Measurements from ENCODE around the gene SLC10A2.

The SLC10A2 gene

DNA sequence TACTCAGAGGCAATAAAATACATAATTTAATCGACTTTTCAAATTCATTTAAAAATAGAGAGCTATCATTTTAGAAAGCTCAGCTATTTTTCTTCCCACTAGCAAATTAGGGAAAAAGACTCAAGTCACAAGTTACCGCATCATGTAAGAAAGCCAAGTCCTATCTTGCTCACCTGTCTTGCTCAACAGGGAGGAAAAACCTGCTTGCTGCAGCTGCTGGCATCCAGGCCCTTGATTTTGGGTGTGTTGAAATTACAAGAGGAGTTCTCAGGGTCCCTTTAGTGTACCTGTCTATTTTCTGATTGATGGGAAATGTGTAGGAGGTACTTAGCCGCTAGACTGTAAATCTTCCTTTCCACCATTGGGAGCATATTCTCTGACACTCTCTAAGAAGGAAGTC is 22.2 kb downstream of the SLC10A2 start:
- no peak for DNase-seq

DNA sequence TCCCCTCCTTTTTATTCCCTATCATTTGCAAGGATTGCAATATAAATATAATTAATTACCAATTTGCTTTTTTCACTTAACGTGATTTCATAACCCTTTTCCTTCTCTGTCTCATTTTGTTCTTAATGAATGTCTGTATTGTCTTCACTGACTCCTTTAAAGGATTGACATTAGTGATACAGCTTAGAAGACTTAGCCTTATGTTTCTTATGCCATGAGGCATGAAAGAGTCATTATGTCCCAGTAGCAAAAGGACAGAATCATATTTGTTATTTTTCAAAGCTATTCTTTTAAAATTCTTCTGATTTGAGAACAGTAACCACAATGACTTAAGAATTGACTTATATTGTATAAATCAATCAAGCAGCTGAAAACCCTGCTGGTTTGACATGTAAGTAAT is 26.2 kb downstream of the SLC10A2 start:
- DNase-seq, result no peak

DNA sequence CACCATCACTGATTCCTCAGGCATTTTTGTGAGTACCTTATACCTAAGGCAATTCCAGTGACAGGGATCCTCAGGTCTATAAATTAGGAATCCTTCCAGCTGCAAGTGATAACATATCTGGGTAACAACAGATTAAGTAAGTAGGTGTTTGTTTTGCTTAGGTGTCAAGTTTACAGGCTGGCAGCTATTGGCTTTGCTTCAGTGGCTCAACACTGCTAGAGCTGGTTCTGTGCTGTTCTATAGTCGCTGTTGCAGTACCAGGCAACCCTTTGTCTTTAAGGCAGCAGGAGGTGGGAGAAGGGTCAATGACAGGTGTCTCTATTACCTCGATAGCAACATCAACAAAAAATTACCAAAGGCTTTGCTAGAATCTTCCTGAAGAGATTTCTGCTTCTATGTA is 27.0 kb downstream of the SLC10A2 start:
- DNase-seq, result no peak

DNA sequence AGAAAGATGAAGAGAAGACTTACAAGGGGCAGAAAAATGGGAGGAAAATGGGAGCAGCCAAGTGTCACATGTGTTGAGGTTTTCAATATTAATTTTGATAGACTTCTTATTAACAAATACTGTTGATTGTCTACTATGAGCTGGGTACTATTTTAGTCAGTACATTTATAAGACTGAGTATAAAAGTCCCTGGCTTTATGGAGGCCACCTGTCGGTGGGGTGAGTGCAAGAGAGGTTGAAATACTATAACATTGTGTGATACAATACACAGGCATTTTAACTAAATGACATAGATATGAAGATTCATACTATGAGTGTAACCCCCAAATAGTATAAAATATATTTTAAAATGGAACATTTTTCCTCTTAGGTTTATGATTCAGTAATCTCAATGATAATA is 29.9 kb downstream of the SLC10A2 start:
- DNase-seq, result no peak

DNA sequence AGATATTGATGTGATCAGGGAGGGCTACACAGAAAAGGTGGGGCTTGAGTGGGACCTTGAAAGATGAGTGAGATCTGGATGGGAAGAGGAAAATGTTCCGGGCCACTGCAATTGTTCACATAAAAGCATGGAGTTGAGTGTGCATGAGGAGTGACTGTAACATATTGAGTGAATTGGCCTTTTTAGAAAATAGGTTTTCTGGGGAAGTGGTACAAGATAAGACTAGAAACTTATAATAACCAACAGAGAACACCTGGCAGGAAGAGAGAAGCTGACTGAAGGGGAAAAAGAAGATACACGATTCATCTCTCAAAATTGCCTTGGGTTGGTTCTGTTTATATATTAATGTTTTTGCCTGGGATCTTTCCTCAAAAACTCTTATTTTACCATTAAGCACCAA is 32.2 kb downstream of the SLC10A2 start:
- no peak for DNase-seq

DNA sequence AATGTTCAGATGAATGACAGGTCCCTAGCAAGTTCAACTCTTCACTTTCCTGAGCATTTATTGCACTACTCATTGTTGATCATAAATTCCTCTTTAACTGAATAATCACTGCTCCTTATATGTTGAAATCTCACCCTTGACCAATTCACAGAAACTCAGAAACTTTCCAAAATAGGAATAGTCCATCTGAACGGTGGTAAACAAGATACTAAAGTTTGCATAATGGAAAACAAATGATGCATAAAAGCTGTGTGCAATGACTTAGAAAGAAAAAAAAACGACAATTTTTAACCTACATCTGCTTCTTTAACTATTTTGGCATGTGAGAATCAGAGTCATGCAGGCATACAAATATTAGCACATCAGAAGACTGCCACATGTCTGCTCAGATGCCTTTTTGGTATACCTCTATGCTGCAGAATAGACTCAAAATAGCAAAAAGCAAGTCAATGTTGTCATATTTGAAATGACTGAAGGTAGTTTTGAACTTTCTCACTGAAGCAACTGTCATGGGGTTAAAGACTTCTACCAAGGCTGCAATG is 34.8 kb downstream of the SLC10A2 start:
- no peak for DNase-seq

DNA sequence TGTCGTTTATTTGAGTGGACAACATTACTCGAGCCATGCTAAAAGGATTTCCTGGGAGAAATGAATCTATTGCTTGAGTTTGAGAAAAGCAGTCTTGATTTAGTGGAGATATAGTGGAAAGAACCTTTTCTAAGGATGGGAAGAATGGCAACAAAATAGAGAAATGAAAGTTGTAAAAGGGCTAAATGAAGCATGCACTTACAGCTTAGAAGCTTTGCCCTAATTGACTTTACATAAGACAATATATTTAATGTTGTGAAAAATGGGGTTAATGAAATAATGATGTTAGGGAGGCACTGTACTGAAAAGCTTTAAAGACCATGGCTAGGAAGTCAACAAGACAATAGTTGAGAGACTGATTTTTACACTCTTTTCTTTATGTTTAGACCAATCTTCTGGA is 35.4 kb downstream of the SLC10A2 start:
- no peak for DNase-seq

DNA sequence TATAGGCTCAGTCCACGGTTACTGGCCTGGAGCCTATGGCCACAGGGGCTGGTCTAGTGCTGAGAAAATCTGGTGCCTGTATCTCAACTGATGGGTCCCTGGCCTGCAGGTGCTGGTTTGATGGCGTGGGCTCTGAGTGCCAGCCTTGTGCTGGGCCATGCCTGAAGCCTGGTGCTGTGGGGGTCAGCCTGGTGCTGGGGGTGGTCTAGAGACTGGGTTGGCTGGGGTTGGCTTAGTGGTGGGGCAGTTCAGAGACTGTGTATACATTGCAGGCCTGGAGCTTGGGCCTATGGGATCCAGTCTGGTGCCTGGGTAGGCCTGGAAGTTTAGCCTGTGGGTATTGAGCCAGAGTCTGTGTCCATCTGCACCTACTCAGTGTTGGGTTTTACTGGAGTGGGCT is 36.4 kb downstream of the SLC10A2 start:
- DNase-seq, result no peak

DNA sequence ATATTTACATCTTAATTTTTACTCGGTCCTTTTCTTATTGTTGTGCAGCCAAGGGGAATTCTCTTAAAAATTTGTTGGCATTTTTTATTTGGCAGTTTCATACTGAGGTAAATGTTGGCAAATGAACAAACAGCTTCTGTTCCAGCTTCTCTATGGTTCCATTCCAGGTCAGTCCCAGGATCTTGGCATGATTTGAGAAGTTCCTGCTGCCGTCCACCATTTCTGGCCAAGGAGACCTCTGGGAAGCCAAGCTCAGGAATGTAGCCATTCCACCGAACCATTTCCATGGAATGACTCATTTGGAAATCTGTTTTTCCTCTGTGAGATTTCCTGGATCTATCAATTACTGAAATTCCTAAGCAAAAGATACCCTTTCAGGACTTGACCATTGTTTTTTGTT is 43.9 kb downstream of the SLC10A2 start:
- no peak for DNase-seq

DNA sequence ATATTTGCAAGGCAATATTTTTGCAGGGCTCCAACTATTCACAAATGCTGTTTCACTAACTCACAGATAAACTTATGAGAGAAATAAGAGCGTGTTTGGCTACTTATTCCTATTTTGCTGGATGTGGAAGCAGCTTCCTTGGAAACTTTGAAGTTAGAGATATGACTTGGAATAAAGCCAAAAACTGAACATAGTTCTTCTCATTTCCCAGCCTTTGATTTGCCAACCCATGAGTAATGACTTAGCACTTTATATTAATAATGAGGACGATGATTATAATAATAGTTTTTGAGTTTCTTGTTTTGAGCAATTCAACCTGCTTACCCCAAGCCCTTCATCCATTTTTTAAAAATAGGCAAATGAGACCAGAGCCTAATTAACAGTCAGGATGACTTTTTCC is 47.7 kb downstream of the SLC10A2 start:
- DNase-seq, result no peak

DNA sequence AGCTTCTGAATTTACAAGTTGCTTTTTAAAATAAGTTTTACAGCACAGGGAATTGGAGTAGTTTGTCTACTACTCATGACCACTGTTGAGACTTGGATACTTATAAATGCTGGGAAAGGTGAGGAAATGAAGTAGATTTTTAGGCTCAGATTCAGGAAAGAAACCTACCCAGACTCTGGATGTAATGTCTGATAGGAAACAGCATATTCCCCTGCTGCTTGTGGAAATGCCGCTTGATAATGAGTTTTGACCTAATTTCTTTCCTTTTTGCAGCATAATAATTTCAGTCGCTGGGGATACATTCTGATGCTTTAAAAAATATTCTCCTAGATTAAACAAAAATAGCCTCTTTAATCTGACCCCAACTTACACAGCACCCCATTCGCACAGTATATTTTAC is 53.6 kb downstream of the SLC10A2 start:
- no peak for DNase-seq

DNA sequence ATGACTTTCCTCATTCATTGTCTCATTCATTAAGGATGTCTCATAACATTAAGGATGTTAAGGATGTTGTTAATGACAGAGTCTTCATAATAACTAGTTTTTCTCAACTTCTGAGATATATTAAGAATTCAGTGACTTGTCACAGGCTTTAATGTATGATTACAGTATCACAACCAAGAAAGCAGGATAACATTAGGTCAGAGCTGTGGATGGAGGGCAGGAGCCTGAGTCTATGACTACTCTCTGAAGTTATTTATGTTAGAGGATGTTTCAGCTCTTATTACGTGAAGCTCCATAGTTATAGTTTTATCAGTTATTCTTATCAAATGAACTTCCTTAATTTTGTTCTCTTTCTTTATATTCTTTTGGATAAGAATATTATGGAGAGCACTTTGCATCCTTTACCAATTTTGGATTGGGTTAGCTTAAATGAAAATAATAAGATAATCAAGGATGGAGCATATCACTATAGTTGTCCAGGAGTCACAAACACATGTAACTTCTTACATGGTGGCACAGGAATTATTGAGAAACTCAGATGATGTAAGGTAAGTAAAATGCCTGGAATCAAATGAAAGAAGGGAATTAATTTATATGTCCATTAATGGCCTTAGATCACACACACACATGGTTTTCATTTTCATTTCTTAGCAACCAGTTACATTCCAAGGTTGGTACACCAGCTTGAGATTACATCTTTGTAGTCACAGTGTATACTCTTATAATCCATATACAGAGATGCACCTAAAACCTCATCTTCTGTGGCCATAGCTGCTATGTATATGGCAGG is 57.0 kb downstream of the SLC10A2 start:
- DNase-seq, result no peak

DNA sequence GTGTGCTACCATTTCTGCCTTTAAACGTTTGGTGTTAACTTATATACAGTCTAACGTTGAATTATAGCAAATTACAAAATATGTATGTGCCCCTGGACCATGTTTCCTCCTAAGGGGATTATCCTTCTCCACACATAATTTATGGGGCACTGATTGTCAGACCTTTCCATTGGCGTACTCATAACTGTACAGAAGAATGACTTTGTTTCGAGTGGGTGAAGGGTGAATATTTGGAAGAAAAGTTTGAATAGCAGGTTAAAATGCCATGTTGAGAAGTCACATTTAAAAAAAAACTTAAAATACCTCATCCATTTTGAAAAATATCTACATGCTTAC is 58.8 kb downstream of the SLC10A2 start:
- no peak for DNase-seq

DNA sequence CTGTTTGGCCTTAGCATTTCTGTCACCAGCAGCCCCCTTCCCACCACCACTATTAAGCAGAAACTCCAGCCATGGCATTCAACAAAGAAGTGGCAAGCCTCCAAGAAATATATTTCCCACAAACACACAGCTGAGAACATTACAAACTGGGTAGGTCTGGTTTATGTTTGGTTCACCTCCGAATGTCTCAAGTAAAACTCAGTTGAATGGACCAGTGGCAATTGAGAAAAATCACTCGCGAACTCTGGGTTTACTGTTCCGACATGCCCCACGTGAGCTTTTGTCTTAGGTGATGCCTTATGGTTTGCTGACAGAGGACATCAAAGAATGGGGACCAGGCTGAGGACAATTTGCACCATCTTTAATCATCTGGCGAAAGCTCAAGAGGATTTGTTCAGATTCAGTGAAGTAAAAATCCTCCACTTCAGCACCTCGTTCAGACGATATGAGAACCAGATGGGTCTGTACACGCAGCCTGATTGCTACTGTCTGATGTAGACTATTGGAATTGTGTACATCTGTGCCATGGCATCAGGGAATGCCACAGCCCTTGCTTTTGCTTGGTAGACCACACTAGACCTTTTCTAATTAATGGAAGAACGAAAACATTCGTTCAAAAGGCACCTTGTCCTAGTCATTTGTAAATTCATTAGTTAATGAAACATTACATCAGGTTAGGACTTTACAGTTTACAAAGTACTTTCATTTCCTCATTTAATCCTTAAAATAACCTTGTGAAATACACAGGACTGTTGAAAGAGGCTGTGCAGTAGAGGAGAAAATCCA is 59.4 kb downstream of the SLC10A2 start:
- no peak for DNase-seq

DNA sequence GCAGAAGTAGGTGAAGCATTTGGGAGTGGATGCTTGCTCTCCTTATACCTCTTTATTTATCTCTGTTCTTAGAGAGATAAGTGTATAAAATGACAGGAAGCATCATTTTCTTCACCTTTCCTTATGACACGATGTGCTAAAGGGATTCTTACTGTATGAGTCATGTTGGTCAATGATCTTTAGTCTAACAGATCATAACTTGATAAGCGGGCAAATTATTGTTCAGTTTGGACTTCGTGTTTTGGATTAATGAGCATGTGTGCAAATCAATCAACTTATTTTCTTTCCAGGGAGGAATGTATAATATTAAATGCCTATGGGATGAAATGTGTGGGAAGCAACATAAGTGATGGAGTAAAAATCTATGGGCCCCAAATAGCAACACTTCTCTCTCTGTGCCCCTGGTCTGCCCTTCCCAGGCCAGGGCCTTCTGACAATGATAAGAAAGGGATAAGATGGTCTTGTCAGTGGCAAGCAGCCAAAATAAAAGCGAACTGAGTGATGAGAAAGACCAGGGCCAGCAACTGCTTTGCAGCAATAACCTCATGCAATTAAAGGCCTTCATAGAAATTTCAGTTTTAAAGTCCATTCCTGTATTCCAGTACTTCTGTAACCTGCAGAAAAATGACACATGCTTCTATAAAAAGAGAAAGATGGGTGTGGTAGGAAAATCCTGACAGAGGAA is 61.4 kb downstream of the SLC10A2 start:
- DNase-seq, result no peak

DNA sequence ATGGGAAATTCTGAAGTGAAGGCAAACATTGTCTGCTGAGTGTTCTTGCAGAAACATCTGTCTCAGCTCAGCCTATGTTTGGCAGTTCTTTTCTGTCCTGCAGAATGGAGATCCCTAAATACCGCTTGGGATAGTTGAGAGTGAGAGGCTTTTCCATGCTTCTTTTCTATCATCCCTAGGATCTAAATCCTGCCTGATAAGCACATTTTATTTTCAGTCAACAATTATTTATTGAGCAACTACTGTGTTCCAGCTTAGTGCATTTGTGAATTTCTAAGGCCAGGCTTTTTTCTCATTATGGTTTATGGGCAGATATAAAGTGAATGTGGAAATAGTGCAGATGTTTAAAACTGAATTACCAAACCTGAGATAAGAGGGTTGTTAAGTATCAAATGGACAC is 62.6 kb downstream of the SLC10A2 start:
- no peak for DNase-seq

DNA sequence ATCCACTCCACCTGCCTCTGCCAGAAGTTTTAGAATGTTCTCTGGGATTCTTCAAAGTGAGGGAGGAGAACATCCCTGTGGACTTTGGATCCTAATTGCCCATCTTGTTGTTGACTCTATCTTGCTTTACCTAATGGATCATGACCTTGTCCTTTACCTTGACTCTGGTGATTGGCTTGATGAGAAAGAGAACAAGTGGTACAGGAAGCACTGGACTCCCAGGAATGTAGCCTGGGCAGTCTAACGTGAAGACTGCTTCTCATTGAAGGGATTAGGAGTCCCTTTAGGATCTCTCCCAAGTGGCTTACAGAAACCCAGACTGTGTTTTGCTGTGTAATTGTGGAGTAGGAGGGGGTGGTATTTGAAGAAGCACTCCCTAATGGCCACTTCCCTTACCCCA is 63.9 kb downstream of the SLC10A2 start:
- DNase-seq, result no peak

DNA sequence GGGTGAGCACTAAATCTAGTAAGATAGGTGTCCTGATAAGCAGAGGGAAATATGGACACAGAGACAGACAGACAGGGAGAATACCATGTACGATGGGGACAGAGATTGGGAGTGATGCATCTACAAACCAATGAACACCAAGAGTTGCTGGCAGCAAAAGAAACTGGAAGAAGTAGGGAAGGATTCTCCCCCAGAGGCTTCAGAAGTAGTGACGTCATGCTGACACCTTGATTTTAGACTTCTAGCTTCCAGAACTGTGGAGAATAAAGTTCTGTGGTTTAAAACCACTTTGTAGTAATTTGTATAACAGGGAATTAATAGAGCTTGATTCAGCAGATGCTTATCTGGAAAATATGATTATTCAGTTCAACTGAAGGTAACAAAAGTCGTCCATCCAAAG is 66.1 kb downstream of the SLC10A2 start:
- DNase-seq, result no peak

DNA sequence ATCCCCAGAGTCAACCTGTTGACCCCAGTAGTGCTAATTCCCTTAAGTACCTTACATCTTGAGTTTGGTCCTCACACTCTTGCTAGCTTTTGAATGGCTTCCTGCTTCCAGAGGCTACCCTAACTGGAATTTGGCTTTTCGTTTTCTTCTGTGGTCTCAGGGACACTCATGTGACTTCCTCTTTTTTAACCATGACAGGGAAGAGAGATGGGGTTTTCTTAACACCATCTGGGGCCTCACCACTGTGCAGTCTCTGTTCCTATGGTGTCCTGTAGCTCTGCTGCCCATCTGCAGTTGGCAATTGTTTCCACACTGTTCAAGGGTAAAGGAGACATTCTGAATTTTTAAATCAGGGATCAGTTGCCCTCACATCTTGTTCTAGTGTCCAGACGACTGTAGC is 66.7 kb downstream of the SLC10A2 start:
- no peak for DNase-seq

Data from NCI-H1092 treated with DMSO at 0.1 percent for 48 hours (cell line).